HT1080 (cell line): Measurements from ENCODE around the gene SLC29A3. TPM values are rescaled to one million over a fixed set of nuclear protein-coding genes. Genes with fewer than 3 reads are reported as not detected.
A peak's percentile ranks its signal among the peaks of the same experiment; 100 is the strongest.

Experiments used
- DNase-seq: peaks from one replicate; pipeline ENCODE4 v3.0.0-alpha.2; 2015; ENCODE audit warnings: low read depth
- total RNA-seq: library from RNA; depleted of rRNA; stranded (reverse); fragments of >200 nt; shearing (Covaris generic); gene quantifications from 2 replicates; pipeline ENCODE4 v1.2.3, GENCODE V29; 2014

SLC29A3 gene
- total RNA-seq, 1 experiment from 2014 or later = 1.4 TPM

DNA sequence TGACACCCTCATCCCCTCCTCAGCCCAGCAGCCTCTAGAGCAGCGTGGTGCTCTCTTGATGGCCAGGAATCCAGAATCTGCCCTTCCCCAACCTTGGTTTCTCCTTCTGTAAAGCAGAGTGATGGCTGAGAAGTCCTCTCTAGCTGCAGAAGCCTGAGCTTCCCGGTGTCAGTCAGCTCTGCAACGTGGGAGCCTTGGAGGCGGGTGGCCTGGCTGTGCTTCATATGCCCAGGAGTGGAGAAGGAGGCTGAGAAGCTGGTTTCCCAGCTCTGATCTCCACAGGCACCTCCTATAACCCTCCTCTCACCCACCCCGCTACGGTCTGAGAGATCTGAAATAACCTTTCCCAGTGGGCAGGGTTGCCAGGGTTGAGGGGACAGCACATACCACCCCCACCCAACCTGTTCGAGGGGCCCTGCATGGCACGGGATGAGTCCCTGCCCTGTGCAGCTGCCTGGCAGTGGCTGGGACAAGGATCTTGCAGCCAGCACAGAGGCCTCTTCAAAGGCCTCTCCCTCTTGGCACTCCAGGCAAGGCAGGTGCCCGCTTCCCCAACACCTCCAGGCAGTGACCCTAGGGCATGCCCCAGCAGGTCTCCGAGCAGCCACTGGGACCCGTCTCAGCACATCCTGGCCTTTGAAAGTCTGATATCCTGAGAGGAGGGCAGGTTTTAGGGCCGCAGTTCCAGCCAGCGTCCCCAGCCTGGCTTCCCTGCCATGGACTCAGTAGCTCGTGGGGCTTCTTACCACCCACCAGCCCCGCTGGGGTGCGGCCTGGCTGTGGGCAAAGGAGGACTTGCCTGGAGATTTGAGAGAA, 18.3 kb upstream of the SLC29A3 start:
- DNase-seq = no peak

DNA sequence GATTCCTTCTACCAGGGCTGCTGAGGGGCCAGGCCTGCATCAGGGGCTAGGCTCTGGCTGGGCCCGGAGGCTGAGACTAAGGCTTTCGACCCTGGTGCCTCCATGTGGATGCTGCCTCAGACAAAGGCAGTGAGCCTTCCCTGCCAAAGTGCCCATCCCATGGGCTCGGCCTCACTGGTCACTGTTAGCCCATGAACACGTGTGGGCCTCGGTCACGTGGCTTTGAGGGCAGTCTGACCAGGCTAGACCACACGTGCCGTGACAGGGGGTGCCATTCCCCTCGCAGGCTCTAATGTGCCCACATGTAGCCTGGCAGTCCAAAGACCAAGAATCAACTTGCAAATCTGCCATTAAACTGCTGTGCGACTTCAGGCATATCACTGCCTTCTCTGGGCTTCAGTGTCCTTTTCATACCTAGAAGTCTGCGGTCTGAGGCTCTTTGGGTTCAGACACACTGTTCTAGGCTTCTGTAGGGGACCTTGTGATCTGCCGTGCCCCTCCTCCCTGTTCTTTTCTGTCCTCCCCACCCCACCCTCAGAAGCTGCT, 17.6 kb upstream of the SLC29A3 start:
- DNase-seq = no peak

DNA sequence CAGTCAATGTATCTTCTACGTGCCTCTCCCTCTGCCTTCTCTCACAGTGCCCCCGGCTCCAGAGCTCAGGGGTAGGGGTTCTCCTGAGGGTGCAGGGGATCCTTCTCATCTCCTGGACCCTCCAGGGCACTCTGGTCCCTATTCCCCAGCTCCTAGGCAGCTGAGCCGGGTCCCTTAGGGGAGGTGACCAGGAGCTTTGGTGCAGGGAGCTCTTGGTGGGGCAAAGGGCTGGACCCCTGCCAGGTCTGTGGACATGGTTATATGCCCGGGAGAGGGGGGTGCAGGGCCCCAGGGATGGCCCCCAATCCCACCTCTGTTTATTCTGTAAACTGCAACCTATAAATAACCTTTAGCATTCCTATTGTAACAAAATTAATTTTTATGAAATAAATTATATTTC, 16.6 kb upstream of the SLC29A3 start:
- DNase-seq = no peak

DNA sequence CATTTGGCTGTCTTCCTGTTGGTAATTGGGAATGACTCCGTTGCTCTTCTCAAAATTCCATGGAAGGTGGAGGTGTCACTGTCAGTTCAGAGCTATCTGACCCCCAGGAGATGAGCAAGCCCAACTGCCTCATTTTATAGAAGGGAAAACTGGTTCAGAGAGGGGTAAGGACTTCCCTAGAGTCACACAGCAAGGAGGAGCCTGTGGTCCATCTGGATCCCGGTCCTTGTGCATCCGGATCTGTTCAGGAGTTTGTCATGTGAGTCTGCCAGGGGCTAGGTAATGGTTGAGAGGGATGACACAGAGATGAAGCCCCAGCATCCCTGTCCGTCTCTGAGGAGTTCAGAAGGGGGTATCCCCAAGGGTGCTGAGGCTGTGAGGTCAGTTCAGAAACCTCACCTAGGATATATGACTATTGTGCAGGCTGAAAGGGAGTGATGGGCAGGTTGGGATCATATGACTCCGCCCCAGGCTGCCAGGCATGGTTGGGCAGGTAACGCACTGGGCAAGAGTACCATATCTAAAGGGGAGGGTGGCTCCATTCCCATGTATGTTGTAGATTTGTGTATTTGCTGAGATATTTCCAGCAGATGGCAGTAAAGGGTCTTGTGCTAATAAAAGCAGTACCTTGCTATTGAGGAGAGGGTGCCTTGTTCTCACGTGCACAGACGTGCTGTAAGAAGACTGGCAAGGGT, 16.0 kb upstream of the SLC29A3 start:
- peak; percentile 48 for DNase-seq

DNA sequence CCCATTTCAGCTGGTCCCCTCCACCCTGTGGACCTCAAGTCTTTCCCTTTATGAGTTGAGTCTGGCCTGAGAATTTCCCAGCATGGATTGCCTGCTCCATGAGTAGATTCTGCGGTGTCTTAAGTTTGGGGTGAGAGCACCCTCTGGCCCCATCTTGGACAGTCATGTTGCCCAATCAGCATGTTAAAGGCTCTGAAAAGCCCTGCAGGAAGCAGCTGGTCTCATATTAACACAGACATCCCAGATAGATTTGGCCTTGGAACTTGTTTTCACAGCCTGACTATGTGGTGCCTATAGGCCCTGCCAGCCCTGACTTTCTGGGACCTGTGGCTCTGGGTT, 15.5 kb upstream of the SLC29A3 start:
- DNase-seq = no peak

DNA sequence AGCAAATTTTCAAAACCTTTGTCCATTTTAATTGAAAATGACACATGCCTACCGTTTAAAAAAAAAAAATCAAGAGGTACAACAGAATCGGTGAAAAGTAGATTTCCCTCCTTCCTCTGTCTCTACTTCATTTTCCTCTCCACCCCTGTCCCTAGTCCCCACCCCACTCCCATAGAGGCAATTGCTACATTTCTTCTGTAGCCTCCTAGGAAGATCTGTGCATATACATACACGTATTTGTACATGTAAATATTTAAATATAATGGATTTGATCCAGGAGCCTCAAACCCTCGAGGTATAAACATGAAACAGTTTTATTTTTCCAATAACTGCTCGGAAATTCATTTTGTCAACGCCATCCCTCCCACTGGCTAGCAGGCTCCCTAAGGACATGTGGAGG, 14.1 kb upstream of the SLC29A3 start:
- DNase-seq = no peak

DNA sequence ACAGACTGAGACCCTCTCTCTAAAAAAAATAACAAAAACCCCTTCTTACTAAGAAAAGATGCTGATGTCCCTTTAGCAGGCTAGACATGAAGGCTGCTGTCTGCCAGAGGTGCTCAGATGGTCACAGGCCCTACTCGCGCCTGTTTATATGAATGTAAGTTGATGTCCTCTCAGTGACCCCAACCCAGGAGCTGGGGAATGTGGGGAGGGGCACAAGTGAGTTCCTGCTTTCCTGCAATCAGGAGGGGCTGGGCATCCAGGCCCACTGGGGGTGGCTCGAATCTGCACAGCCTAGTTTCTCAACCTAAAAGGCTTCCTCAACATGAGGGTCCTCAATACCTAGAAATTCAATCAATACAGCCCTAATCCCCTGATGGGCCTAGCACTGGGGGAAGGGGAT, 12.1 kb upstream of the SLC29A3 start:
- DNase-seq = no peak

DNA sequence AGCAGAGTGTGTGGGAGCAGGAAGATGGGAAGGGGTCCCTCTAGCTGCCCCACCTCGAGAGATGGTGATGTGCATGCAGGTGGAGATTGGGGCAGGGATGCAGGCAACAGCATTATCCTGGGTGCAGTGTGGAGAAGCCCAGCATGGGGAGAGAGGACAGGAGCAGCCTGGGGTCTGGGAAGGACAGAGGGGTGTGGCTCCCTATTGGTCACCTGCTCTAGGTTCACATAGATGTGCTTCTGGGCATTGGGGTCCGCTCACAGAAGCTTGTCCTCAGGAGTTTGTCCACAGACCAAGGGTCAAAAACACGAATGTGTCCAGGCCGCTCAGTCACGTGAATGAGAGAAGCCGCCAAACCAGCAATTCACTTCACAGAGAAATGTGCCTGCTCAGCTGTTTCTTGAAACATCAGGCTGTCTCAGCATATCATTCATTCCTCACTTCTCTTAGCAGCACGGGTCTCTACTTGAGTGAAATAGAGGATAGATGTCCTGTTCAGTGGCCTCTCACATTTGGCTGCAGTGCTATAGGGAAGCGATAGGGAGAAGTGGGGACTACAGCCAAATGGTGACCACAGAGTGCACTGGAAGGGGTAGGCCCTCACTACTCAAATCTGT, 11.5 kb upstream of the SLC29A3 start:
- DNase-seq = no peak

DNA sequence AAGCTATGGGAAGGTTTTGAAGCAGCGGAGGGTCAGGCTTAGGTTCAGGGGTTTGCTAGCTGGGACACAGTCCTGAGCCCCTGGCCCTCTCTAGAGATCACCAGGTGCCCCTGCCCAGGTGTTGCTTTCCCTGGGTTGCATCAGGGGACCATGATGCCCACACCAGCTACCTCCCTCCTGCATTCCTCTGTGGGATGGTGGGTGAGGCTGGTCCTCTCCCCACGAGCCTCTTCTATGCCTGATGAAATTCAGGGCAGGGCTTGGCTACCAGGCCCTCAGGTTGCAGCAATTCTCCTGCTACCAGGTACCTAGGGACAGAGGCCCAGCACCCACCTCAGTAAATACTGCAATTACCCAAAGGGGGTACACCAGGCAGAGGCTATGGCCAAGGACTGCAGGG, 10.8 kb upstream of the SLC29A3 start:
- DNase-seq = no peak

DNA sequence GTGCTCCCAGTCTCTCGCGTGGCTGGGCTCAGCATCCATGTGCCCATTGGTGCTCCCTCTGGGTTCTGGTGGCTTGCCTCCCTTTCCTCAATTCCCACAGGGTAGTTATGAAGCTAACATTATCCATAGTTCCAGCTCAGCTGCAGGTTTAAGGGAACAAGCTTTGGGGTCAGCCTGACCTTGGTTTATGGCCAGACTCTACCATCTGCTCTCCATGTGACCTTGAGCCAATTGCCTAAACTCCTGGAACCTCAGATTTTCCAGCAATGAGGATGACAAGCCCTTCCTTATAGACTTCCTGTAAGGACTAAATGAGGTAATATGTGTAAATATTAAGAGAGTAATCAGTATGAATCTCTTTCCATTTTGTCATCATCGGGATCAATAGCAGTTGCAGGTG, 10.1 kb upstream of the SLC29A3 start:
- no peak for DNase-seq

DNA sequence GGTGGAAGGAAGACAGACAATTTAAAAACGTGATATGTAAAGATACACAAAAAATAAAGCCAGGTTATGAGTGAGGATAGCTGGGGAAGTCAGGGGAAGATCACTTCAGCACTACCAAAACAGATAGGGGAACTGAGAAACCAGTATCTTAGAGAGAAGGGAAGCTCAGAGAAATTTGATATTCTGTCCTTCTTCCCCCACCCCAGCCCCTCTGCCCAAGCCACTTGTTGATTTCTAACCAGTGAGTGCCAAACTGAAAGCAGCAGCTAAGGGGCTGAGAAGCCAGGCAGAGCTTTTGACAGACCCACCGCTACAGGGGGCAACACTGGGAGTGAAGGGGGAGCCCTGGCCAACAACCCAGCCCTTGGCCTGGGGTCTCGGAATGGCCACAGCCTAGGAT, 9.1 kb upstream of the SLC29A3 start:
- no peak for DNase-seq

DNA sequence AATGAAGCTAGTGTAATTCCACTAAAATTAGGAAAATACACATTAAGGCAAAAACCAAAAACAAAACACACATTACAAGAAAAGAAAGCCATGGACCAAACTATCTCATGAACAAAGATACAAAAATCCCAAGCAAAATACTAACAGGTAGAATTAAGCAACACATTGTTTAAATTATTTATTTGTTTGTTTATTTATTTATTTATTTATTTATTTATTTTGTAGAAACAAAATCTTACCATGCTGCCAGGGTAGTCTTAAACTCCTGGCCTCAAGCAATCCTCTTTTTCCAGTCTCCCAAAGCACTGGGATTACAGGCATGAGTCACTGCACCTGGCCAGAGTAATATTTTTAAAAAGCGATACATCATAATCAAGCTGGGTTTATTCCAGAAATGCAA, 6.8 kb upstream of the SLC29A3 start:
- no peak for DNase-seq

DNA sequence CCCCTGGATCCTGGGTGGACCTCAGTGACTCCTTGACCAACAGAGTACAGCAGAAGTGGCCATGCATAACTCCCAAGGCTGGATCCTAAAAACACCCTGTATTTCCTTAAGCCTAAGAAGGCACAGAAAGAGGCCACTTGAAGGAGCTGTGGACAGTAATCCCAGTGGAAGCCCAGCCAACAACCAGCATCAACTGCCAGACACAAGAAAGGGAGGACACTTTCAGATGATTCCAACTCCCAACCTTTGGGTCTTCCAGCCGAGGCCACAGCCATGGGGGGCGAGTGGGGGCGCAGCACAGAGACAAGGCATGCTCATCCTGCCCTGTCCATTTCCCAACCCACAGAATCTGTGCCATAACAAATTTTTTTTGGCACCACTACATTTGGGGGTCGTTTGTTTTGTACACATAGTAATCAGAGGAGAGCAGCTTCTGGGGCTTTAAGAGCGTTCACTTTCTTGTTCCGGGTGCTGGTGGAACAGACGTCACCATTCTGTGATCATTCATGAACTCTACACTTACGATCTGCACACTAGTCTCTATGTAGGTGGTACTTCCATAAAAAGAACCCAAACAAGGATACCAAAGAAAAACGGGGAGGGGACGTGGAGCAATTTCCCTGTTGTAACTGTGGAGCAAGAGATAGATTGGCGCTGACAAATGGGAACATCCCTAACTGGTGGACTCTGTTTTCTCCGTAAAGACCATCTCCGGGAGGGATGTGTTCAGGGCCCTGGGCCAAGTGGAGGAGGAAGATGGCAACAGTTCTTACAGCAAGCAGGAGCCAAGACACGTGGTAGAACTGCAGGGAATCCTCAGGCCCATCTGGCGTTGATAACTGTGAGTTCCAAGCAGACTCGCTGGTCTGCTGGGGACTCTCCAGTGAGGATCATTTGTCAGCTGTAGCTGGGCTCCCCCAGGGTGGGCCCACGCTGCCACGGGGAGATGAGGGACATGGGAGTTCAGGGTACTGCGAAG, 6.0 kb upstream of the SLC29A3 start:
- DNase-seq = no peak

DNA sequence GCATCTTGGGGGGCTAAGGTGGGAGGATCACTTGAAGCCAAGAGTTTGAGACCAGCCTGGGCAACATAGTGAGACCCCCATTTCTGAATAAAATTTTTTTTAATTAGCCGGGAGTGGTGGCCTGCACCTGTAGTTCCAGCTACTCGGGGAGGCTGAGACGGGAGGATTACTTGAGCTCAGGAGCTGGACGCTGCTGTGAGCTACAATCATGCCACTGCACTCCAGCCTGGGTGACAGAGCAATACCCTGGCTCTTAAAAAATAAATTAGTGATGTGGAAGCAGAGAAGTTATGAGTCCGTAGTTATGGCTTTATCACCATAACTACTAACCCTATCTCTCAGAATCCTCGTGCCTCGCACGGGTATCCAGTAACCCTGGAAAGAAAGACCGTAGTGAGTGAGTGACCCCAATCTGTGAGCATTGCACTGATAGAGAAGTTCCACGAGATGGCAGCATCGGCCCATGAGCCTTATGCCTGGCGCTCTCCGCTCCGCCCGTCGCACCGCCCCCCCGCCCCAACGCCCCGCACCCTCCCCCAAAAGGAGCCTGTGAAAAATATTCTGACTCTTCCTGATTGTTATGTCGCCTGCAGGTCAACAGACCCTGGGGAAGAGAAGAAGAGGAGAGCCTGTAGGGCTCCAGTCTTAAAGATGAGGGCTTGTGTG, 4.9 kb upstream of the SLC29A3 start:
- no peak for DNase-seq

DNA sequence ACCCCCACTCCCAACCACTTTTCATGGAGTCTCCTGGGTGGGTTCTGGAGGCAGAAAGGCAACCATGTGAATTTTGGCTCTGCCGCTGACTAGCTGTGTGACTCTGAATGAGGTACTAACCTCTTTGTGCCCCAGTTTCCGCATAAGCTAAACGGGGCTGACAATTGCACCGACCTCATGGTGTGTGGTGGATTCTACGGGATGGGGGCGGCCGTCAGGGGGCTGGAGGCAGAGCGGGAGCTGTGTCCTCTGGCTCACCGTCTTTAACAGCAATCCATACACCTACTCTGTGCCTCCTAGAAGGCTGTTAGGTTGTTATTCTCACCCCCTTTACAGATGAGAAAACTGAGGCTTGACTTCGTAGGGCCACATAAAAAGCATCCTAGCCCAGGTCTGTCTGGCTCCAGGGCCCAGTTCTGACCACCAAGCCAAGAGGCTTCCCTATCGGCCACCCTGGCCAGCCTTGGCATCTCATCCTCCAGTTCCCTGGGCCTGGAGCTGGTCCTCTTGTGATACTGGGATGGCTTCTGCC, 4.3 kb upstream of the SLC29A3 start:
- DNase-seq = no peak

DNA sequence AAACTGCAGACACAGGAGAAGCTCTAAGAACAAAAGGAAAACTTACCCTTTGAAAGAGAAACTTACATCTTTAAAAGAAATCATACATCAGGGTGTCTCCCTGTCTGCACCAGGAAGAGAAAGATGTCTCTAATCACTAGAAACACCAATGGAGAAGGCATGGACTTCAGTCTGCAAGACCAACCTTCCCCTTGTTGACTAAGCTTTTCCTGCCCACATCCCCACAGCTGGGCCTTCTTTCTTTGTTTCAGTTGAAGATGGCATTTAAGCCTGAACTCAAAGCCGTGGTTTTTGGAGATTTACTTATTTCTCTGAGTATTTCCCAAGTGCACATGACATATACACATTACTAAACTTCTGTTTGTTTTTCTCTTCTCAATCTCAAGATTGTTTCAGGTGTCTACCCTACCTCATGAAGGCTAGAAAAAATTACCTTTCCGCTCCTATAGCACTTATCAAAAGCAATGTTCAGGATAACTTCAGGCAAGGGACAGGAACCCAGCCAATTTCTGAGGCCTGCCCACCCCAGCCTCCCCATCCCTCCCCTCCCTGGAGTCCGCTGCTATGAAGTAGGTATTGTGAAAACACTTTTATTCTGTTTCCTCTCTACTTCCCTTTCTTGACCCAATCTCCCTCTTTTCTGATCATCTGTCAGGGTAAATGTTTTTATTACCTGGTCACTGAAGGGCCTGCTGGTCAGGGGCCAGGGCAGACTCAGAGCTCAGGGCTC, 2.8 kb upstream of the SLC29A3 start:
- no peak for DNase-seq

DNA sequence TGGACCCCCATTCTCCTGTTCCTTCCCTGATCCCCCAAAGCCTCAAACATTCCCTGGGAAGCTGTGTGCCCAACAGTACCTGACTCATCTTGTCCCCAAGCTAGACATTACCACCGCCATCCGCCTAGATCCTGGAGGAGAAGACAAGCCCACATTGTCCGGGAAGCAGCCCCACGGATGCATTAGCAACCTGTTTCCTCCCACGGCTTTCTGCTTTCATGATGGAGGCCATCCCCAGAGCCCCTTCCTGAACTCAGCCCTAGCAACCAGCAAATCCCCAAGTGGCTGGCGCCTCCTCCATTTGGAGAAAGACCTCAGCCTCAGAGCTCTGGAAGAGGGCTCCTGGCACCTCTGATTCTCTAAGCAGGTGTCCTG, 2.3 kb upstream of the SLC29A3 start:
- no peak for DNase-seq

DNA sequence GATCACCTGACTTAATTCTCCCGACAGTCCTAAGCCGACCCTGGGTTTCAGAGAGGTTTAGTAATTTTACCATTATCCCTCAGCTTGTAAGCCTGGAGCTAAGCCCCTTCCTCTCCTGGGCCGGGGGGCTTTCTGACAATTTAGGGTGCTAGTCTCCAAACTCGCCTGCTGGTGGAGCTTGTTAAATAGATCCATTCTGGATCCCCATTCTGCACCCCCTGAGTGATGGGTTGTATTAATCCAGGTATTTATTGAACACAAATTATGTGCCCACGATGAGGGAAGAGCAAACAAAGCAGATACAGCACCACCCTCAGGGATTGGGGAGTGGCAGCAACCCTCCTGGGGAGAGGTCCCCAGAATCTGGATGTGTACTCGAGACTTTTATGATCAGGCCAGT, 1.3 kb upstream of the SLC29A3 start:
- DNase-seq = no peak

DNA sequence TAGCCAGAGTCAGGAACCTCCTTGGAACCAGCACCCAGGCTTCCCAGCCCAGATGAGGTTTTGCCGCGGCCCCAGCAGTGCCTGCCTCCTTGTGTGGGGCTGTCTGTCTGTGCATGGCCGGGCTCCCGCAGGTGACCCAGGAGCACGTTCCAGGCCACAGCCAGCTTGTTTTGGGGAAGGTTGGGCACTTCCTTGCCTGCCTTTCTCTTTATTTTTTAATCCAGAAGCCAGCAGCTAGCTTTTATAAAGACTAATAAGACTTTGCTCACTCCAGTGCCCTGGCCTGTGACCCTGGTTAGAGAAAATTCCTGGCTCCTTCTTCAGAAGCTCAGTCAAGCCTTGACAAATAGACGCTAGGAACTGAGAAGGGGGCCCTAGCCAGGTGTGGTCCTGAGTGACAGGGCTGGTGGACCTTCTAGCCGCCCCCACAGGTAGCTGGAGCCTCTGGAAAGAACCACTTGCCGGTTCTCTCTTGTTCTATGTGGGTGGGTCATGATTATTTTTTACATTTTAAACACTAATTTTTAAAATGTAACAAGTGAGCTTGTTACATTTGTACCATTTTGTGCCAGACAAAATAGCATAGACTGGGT, 837 bp downstream of the SLC29A3 start:
- no peak for DNase-seq
